IPS DF 6.9 (cell line): ENCODE results near the gene NFIB.

Source experiments
- DNase-seq: peaks from one replicate; pipeline ENCODE4 v3.0.0-alpha.2; 2013; ENCODE audit warnings: low read depth, low spot score
- H3K27ac ChIP-seq: one replicate; pipeline ENCODE4 v1.5.1; 2013; ENCODE audit warnings: low read length, control low read depth
- H3K27me3 ChIP-seq: 2 replicates; pipeline ENCODE4 v1.6.1; 2013; ENCODE audit warnings: mild to moderate bottlenecking, low read length; ENCODE audit not compliant: control insufficient read depth, insufficient read depth
- H3K36me3 ChIP-seq: 2 replicates; pipeline ENCODE4 v1.6.1; 2013; ENCODE audit warnings: low read length; ENCODE audit not compliant: control insufficient read depth, insufficient read depth
- H3K4me1 ChIP-seq: 2 replicates; pipeline ENCODE4 v1.6.1; 2013; ENCODE audit warnings: low read length; ENCODE audit not compliant: control insufficient read depth, insufficient read depth
- H3K4me3 ChIP-seq: 2 replicates; pipeline ENCODE4 v1.5.1; 2013; ENCODE audit warnings: mild to moderate bottlenecking, low read length
- H3K9me3 ChIP-seq: 2 replicates; pipeline ENCODE4 v1.6.1; 2013; ENCODE audit warnings: low read length, inconsistent platforms; ENCODE audit not compliant: control insufficient read depth, insufficient read depth
- WGBS: extraction: QIAGEN DNeasy Blood & Tissue Kit; methylation state at CpG from one replicate; pipeline ENCODE4 v1.1.7; 2013; ENCODE audit warnings: mixed read lengths, missing lambda C conversion rate; ENCODE audit not compliant: insufficient read length, insufficient coverage; 5-methylcytosine and 5-hydroxymethylcytosine counted together

Gene NFIB

DNA sequence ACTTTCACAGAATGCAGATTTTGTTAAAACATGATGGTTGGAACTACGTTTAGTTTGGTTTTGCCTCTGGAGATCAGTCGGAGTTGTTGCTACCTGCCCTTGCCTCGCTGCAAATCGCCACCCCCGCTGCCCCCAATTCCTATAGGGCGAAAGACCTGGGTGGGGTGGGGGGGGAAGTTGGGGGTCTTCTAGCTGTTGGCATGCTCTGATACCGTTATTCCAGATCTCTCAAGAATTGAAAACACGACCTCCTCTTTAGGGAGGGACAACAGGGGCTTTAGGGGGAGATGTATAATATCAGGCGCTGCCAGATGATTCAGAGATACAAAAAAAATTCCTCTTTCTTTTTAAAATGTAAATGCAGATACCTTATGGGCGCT is 36.4 kb upstream of the NFIB start:
- no CpG with 5 or more reads among the region's 10 CpGs for WGBS
- Histone ChIP-seq H3K27ac (no peak overlapping the region), H3K9me3 (no peaks in the 10 kb centered on the region), H3K27me3 (peaks cover 41% of the 10 kb centered on the region), H3K4me1 (no peaks in the 10 kb centered on the region), H3K4me3 (no peak overlapping the region), H3K36me3 (no peaks in the 10 kb centered on the region)
- no peak for DNase-seq

DNA sequence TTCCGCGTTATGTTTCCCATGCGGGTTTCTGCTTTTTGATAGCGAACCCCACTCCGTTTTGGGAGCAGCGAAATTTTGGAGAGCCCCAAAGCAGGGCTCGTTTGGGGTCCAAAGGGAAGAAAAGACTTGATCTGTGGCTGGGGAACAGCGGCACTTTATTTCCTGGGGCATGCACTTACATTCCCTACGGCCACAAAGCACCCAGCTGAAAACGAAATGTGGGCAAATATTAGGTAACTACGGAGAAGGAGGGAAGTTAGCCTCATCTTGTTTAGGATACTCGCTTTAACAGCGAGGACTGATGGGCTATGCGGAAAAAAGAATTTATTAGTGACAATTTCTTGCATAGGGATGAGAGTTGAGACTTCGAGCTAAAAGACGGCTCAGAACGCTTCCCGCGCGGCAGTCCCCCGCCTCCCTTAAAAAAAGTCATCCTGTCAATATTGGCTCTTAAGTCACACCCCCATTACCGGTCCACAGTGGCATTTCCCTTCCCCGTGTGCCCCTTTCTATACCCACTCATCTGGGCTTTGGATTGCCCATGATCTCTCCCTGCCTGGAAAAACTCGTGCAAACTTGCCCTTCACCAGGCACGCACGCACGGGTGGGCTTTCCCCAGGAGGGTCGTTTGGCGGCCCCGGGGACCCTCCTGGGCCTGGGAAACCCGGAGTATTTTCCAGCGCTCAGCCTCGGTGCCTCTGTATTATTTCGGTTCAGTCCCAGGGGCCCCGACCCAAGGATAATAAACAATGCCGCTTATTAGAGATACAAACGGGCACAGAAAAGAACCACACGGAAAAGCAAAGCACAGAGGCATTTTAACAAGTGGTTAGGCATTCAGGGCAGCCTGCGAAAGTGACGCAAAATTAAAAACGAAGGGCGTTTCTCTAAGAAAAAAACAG is 35.8 kb upstream of the NFIB start:
- no peak for DNase-seq
- WGBS, result no CpG with 5 or more reads among the region's 42 CpGs
- H3K27ac ChIP-seq, result no peak overlapping the region

DNA sequence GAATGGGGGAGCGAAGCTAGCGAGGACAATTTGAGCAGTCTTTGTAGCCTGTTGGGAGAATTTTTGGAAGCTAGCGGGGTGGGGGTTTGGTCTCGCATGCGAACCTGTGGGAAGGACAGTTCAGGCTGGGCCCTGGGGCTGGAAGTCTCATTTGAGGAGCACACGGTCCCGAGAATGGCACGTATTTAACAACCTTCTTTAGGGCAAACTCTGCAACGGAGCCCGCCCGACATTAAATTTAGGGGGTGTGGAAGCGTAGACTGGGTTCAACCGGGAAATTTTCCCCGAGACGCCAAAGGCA is 35.2 kb upstream of the NFIB start:
- H3K36me3 ChIP-seq, result no peaks in the 10 kb centered on the region
- no peaks in the 10 kb centered on the region for H3K9me3 ChIP-seq
- peak overlapping the region; percentile 15; the same call in 1 of the 2 replicates for H3K4me3 ChIP-seq
- no peak for DNase-seq
- peaks cover under 1% of the 10 kb centered on the region for H3K4me1 ChIP-seq
- no peak overlapping the region for H3K27ac ChIP-seq
- WGBS, result no CpG with 5 or more reads among the region's 15 CpGs
- H3K27me3 ChIP-seq, result peaks cover 41% of the 10 kb centered on the region

More for the DNA sequence above, 35.8 kb upstream of the NFIB start:
- Histone ChIP-seq H3K36me3 (no peaks in the 10 kb centered on the region), H3K4me1 (no peaks in the 10 kb centered on the region), H3K27me3 (peaks cover 41% of the 10 kb centered on the region), H3K9me3 (no peaks in the 10 kb centered on the region), H3K4me3 (peak overlapping the region; percentile 15; the same call in 1 of the 2 replicates)

DNA sequence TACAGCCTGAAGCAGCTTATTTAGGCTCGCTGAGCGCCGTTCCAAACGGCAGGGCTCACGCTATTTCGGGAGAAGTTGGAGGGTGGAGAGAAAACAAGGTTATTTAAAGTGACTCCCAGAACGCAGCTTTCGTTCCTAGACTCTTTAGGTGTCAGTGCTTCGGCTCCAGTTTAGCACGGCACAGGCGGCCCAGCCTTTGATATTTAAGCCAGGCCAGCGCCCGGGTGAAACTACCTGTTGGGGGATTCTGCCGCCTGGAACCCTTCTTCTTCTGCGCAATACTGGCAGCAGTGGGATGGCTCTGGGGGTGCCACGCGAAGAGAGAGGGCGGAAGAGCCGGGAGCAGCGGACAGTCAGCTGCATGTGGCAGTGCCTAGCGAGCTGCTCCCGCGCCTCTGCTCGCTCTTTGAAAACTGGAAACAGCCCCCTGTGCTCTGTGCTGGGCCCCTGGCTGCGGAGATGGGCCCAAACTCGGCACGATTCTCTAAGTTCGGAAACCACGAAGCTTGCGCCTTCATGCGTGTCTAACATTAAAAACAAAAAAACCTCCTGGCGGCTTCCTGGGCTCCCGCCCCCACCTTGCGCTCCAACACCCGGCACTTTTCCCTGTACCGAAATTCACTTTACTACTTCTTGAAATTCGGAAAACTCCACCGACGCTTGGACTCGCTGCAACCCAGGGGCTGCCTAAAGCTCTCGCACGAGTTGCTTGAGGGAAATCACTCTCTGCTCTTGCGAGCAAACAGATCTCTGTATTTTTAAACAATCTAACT is 34.6 kb upstream of the NFIB start:
- WGBS, result no CpG with 5 or more reads among the region's 43 CpGs
- Histone ChIP-seq H3K27me3 (peaks cover 42% of the 10 kb centered on the region), H3K9me3 (no peaks in the 10 kb centered on the region), H3K36me3 (no peaks in the 10 kb centered on the region), H3K27ac (no peak overlapping the region), H3K4me1 (peaks cover 2% of the 10 kb centered on the region), H3K4me3 (peak overlapping the region; percentile 27; the same call in 1 of the 2 replicates)
- DNase-seq, result no peak

DNA sequence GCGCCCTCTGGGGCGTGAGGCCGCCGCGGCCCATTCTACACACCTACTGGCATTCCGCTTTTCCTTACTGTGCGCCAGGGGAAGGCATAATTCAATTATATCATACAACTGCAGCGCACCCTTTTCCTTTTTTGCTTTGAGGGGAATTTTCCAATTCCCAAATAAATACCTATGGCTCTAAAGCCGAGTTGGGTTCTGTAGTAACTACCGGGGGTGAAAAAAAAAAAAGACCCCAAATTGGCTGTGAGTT is 34.1 kb upstream of the NFIB start:
- peak overlapping the region; percentile 53; the same call in 1 of the 2 replicates for H3K4me3 ChIP-seq
- no peak for DNase-seq
- no peaks in the 10 kb centered on the region for H3K9me3 ChIP-seq
- no peaks in the 10 kb centered on the region for H3K36me3 ChIP-seq
- H3K4me1 ChIP-seq, result peaks cover 2% of the 10 kb centered on the region
- no peak overlapping the region for H3K27ac ChIP-seq
- peaks cover 42% of the 10 kb centered on the region for H3K27me3 ChIP-seq
- no CpG with 5 or more reads among the region's 10 CpGs for WGBS

DNA sequence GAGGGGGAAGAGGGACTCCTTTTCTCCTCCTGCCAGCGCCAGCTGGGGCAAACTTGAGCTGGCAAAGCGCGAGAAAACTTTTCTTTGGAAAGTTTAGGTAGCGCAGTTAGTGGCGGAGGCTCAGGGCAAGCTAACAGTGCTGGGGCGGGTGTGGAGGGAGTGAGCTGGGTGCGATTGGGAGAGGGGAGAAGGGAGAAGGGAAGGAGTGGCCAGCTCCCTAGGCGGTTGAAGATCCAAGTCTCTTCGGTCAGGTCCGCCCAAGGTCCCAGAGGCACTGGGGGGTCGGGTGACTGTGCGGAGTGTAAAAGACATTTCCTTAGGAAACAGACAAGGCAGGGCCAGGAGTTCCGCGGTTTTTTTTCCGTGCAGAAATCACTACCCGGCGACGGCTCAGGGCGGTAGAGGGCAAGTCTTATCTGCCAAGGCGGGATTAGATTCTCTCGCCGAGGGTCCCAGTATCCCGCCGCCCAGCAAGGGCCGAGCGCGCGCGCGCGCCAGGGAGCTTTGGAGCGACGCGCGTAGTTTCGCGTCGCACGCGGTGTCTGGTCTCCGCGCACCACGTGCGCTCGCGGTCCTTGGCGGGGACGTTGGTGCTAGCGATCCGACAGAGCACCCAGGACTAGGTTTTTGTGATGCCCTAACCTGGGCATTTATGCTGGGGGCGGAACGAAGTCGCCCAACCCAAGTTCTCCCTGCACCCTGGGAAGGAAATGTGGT is 33.6 kb upstream of the NFIB start:
- Histone ChIP-seq H3K36me3 (no peaks in the 10 kb centered on the region), H3K4me3 (peak overlapping the region; percentile 53), H3K27ac (no peak overlapping the region), H3K4me1 (peaks cover 2% of the 10 kb centered on the region), H3K27me3 (peaks cover 40% of the 10 kb centered on the region), H3K9me3 (no peaks in the 10 kb centered on the region)
- WGBS, result no CpG with 5 or more reads among the region's 53 CpGs
- no peak for DNase-seq

DNA sequence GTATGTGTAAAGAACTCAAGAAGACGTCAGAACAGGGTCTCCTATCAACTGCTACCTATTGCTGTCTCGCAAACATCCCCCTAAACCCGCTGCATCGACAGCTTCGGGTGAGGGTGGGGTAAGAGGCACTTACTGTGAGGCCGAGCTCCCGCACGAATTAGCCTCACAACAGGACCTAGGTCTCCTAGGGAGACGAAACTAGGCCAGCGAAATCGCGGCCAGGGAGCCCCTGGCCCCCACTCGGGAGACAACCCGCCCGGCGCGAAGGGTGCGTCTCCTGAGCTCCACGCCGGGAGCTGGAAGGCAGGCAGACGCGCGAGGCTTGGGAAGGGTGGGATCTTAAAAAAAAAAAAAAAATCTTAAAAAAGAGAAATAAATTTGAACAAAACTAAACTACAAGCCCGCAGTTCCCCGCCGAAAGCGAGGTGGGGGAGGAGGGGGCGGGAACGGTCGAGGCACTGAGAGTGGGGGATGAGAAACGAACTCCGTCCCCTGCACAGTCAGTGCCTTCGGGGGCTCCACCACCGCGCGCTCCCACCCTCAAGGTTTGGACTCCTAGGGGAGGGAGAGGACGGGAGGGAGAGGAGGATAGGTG is 33.0 kb upstream of the NFIB start:
- no peaks in the 10 kb centered on the region for H3K36me3 ChIP-seq
- peak overlapping the region; percentile 53 for H3K4me3 ChIP-seq
- no peaks in the 10 kb centered on the region for H3K9me3 ChIP-seq
- no CpG with 5 or more reads among the region's 37 CpGs for WGBS
- H3K27me3 ChIP-seq, result peaks cover 40% of the 10 kb centered on the region
- peaks cover 2% of the 10 kb centered on the region for H3K4me1 ChIP-seq
- no peak overlapping the region for H3K27ac ChIP-seq
- no peak for DNase-seq

DNA sequence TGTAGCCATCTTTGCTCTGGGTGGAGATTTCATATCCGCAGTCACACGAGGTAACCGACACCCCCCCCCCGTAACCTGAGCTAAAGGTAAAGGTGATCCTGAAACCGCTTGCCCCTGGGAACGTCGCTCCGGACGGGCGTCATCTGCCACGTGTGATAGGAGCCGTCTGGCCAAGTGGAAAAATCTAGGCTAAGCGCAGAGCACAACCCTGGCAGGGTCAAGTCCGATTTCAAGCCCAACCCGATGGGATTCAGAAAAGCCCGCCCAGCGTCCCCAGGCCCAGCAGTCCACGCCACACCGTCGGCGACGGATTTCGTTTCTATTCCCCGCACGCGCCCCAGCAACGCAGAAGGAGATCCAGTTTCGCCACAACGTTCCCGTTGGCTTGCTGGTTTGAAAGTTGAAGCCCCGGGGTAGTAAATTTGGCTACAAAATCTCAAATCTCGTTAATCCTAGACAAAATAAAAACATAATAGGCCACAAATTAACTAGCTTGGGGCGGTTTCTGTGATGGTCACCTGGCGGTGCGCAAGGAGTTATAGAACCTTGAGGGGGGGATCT is 32.4 kb upstream of the NFIB start:
- peak overlapping the region; percentile 53; the same call in 1 of the 2 replicates for H3K4me3 ChIP-seq
- H3K27me3 ChIP-seq, result peaks cover 34% of the 10 kb centered on the region
- no peaks in the 10 kb centered on the region for H3K36me3 ChIP-seq
- no peaks in the 10 kb centered on the region for H3K9me3 ChIP-seq
- WGBS, result no CpG with 5 or more reads among the region's 35 CpGs
- DNase-seq, result no peak
- H3K4me1 ChIP-seq, result peaks cover 2% of the 10 kb centered on the region
- H3K27ac ChIP-seq, result no peak overlapping the region

DNA sequence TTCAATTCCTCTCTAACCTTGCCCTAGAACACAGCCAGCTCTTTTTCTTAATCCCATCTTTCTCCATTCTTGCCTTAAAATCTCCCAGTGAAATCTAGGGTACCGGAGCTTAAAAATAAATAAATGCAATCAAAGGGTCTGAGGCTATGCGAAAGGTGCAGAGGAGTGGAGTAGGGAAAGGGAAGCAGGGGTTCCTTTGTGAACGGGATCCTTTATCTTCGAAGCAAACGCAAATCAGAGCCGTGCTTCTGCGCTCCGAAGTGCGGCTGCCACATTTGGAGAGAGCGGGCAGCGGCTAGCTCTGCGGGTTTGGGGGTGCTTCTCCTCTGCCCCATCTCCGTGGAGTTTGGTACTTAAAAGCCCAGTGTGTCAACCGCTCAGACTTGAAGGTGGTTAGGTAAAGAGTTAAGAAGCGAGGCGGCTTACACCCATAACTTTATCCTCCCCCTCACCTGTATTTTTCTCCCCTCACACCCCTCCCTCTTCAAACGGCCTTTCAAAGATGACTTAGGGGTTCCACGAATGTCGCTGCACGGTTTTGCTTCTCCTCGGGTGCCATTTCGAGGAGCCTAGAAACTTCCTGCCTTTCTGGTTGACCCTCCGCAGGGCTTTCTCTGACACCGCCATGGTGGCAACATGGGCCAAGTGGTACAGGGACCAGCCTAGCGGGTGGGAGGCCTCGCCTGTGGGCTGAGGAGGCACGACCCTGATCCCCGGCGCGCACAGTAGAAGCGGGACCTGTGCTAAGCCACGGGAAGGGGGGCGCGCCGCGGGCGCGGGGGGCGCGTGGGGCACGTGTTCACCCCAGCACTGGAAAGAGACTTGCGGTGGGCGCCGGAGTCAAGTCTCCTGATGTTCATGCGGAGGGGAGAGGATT is 31.7 kb upstream of the NFIB start:
- peaks cover 30% of the 10 kb centered on the region for H3K27me3 ChIP-seq
- H3K27ac ChIP-seq, result no peak overlapping the region
- no peak for DNase-seq
- H3K4me3 ChIP-seq, result peak overlapping the region; percentile 53; the same call in 1 of the 2 replicates
- peaks cover 5% of the 10 kb centered on the region for H3K4me1 ChIP-seq
- H3K9me3 ChIP-seq, result no peaks in the 10 kb centered on the region
- no CpG with 5 or more reads among the region's 45 CpGs for WGBS
- no peaks in the 10 kb centered on the region for H3K36me3 ChIP-seq
